H1 (cell line): ENCODE measurements around the gene CUEDC2. TPM values are rescaled to one million over a fixed set of nuclear protein-coding genes. Genes with fewer than 3 reads are reported as not detected.

Experiments used
- CTCF ChIA-PET: fragments of 300-600 bp; sonication (Branson Sonifier 250); formaldehyde crosslinking; loops from one replicate; lab custom pipeline; 2021; ENCODE audit not compliant: partially characterized antibody; lab: Charles Lee
- POLR2A ChIA-PET: fragments of 300-600 bp; sonication (Branson Sonifier 250); formaldehyde crosslinking; loops from one replicate; lab custom pipeline; 2021; ENCODE audit warnings: inconsistent platforms; ENCODE audit not compliant: partially characterized antibody; lab: Charles Lee
- DNase-seq, 2 experiments: peaks; one replicate each; pipeline versions ENCODE4 v3.0.0 to v3.0.0-alpha.2; 2010 to 2022; ENCODE audit warnings: low spot score in 2 of 2, low read depth in 1 of 2, mixed read lengths in 1 of 2
- FAIRE-seq: peaks from 2 replicates; lab custom pipeline; 2011; peaks lifted over from hg19 to GRCh38; lab: Jason Lieb, UNC
- H2AFZ ChIP-seq: 2 replicates; pipeline ENCODE4 v1.8.1; 2012; ENCODE audit warnings: low read length, inconsistent platforms
- H2AK5ac ChIP-seq: 2 replicates; pipeline ENCODE4 v1.6.1; 2013; ENCODE audit warnings: low read depth, low read length
- H2BK120ac ChIP-seq: replicated peaks from 2 replicates; pipeline ENCODE3; 2013; ENCODE audit warnings: low read depth, low read length, inconsistent platforms
- H2BK12ac ChIP-seq: 2 replicates; pipeline ENCODE4 v1.6.1; 2013; ENCODE audit warnings: low read depth, low read length
- H2BK15ac ChIP-seq: 2 replicates; pipeline ENCODE4 v1.6.1; 2013; ENCODE audit warnings: low read length
- H2BK20ac ChIP-seq: 2 replicates; pipeline ENCODE4 v1.6.1; 2013; ENCODE audit warnings: low read length
- H2BK5ac ChIP-seq: 2 replicates; pipeline ENCODE4 v1.6.1; 2013; ENCODE audit warnings: low read depth, low read length
- H3K14ac ChIP-seq: 2 replicates; pipeline ENCODE4 v1.6.1; 2013; ENCODE audit warnings: inconsistent platforms; ENCODE audit not compliant: insufficient read length
- H3K18ac ChIP-seq: 2 replicates; pipeline ENCODE4 v1.6.1; 2013; ENCODE audit warnings: low read length; ENCODE audit errors: extremely low read depth
- H3K23ac ChIP-seq: 2 replicates; pipeline ENCODE4 v1.6.1; 2013; ENCODE audit warnings: inconsistent platforms; ENCODE audit not compliant: insufficient read length
- H3K23me2 ChIP-seq: 2 replicates; pipeline ENCODE4 v1.6.1; 2013; ENCODE audit warnings: low read depth, low read length
- H3K27ac ChIP-seq: 2 replicates; pipeline ENCODE4 v1.6.1; 2011; ENCODE audit warnings: low read depth, low read length, inconsistent platforms
- H3K27me3 ChIP-seq, 4 experiments: replicated peaks in 1 of 4; 1 replicate in 1 of 4; 2 replicates in 3 of 4; pipeline versions ENCODE4 v1.6.1 to v1.8.1; 2011 to 2013; ENCODE audit warnings: low read length in 3 of 4, mild to moderate bottlenecking in 3 of 4, inconsistent platforms in 2 of 4, mixed read lengths in 2 of 4, moderate library complexity in 1 of 4; ENCODE audit not compliant: control insufficient read depth in 3 of 4, insufficient read depth in 3 of 4; ENCODE audit errors: extremely low read depth in 1 of 4
- H3K36me3 ChIP-seq, 4 experiments: 2 replicates each; pipeline versions ENCODE4 v1.6.1 to v1.8.1; 2011 to 2013; ENCODE audit warnings: mild to moderate bottlenecking in 4 of 4, low read length in 3 of 4, moderate library complexity in 2 of 4, control low read depth in 1 of 4, inconsistent platforms in 1 of 4; ENCODE audit not compliant: insufficient read depth in 4 of 4, control insufficient read depth in 2 of 4
- H3K4ac ChIP-seq: replicated peaks from 2 replicates; pipeline ENCODE3; 2013; ENCODE audit warnings: low read length, low read depth, mixed read lengths, inconsistent platforms; ENCODE audit not compliant: insufficient read length
- H3K4me1 ChIP-seq, 4 experiments: replicated peaks in 1 of 4; 1 replicate in 1 of 4; 2 replicates in 3 of 4; pipeline versions ENCODE4 v1.6.1 to v1.8.1; 2011 to 2013; ENCODE audit warnings: low read length in 3 of 4, inconsistent platforms in 2 of 4, mixed read lengths in 1 of 4; ENCODE audit not compliant: insufficient read depth in 4 of 4, control insufficient read depth in 3 of 4
- H3K4me2 ChIP-seq, 2 experiments: 2 replicates each; pipeline versions ENCODE4 v1.6.1 to v1.8.1; 2011 to 2013; ENCODE audit warnings: low read depth in 2 of 2, low read length in 2 of 2, control low read depth in 1 of 2, inconsistent platforms in 1 of 2, mild to moderate bottlenecking in 1 of 2; ENCODE audit not compliant: insufficient read depth in 1 of 2
- H3K4me3 ChIP-seq, 4 experiments: fragments of 200-600, 300-600 bp in 1 of 4; sonication (generic), shearing (Covaris generic), sonication (Bioruptor Twin) in 1 of 4; 2 replicates each; pipeline versions ENCODE4 v1.5.1 to v1.8.1; 2011 to 2016; ENCODE audit warnings: low read length in 4 of 4, low read depth in 3 of 4, control low read depth in 2 of 4, inconsistent platforms in 2 of 4, mild to moderate bottlenecking in 2 of 4, mixed read lengths in 1 of 4, moderate library complexity in 1 of 4; ENCODE audit not compliant: insufficient read depth in 2 of 4; ENCODE audit errors: extremely low read depth in 1 of 4
- H3K56ac ChIP-seq: replicated peaks from 2 replicates; pipeline ENCODE3; 2013; ENCODE audit warnings: low read depth, mild to moderate bottlenecking, mixed read lengths, low read length, inconsistent platforms; ENCODE audit not compliant: insufficient read length
- H3K79me1 ChIP-seq: 2 replicates; pipeline ENCODE4 v1.6.1; 2013; ENCODE audit warnings: low read depth, low read length, control low read depth
- H3K79me2 ChIP-seq, 2 experiments: 2 replicates each; pipeline versions ENCODE4 v1.6.1 to v1.8.1; 2012 to 2013; ENCODE audit warnings: low read length in 2 of 2, mild to moderate bottlenecking in 2 of 2, inconsistent platforms in 1 of 2; ENCODE audit not compliant: insufficient read depth in 2 of 2, control insufficient read depth in 1 of 2
- H3K9ac ChIP-seq, 4 experiments: replicated peaks in 1 of 4; 1 replicate in 1 of 4; 2 replicates in 3 of 4; pipeline versions ENCODE4 v1.6.1 to v1.8.1; 2011 to 2013; ENCODE audit warnings: low read depth in 3 of 4, low read length in 3 of 4, control low read depth in 2 of 4, mild to moderate bottlenecking in 2 of 4, moderate library complexity in 2 of 4, inconsistent platforms in 1 of 4; ENCODE audit errors: extremely low read depth in 1 of 4
- H3K9me3 ChIP-seq, 2 experiments: 2 replicates each; pipeline versions ENCODE4 v1.6.1 to v1.8.1; 2012 to 2013; ENCODE audit warnings: mild to moderate bottlenecking in 2 of 2, moderate library complexity in 2 of 2, control low read depth in 1 of 2, inconsistent platforms in 1 of 2, low read depth in 1 of 2, low read length in 1 of 2, mixed read lengths in 1 of 2; ENCODE audit not compliant: insufficient read depth in 2 of 2
- H4K20me1 ChIP-seq, 2 experiments: replicated peaks in 1 of 2; 2 replicates each; pipeline versions ENCODE3 to v1.8.1; 2011 to 2013; ENCODE audit warnings: inconsistent platforms in 2 of 2, low read length in 2 of 2, mild to moderate bottlenecking in 1 of 2; ENCODE audit not compliant: insufficient read depth in 2 of 2, control insufficient read depth in 1 of 2
- H4K5ac ChIP-seq: 2 replicates; pipeline ENCODE4 v1.6.1; 2013; ENCODE audit warnings: low read length, low read depth, mixed read lengths, inconsistent platforms; ENCODE audit not compliant: insufficient read length
- H4K8ac ChIP-seq: 2 replicates; pipeline ENCODE4 v1.8.0; 2013; ENCODE audit warnings: mild to moderate bottlenecking, moderate library complexity, low read length, inconsistent platforms; ENCODE audit not compliant: insufficient read depth; ENCODE audit errors: extremely low read depth
- H4K91ac ChIP-seq: replicated peaks from 2 replicates; pipeline ENCODE3; 2013; ENCODE audit warnings: low read length, mixed read lengths, inconsistent platforms; ENCODE audit not compliant: insufficient read length
- EGR1 ChIP-seq: IDR thresholded peaks from 2 replicates; pipeline ENCODE4 v1.6.1; 2011; ENCODE audit warnings: low read depth, low read length, borderline replicate concordance
- JUND ChIP-seq: IDR thresholded peaks from 2 replicates; pipeline ENCODE4 v1.6.1; 2011; ENCODE audit warnings: mild to moderate bottlenecking, improper control_type of control experiment, low read length
- POLR2A ChIP-seq, 2 experiments: IDR thresholded peaks; 1 replicate in 1 of 2; 2 replicates in 1 of 2; pipeline ENCODE4 v1.6.1; 2011; ENCODE audit warnings: low read depth in 2 of 2, low read length in 2 of 2, mild to moderate bottlenecking in 2 of 2; ENCODE audit errors: control extremely low read depth in 1 of 2
- RNF2 ChIP-seq: fragments of 200-900, 300-1000 bp; sonication (generic); IDR thresholded peaks from 2 replicates; pipeline ENCODE4 v1.7.1; 2016; ENCODE audit warnings: borderline replicate concordance, low read depth, mild to moderate bottlenecking, antibody characterized with exemption, low read length; ENCODE audit not compliant: poor library complexity, severe bottlenecking; ENCODE audit errors: missing control alignments
- SAP30 ChIP-seq: fragments of 300-600 bp; sonication (generic); IDR thresholded peaks from 2 replicates; pipeline ENCODE4 v1.7.1; 2012; ENCODE audit warnings: low read length, moderate library complexity, mild to moderate bottlenecking, inconsistent platforms; ENCODE audit not compliant: insufficient read depth, insufficient replicate concordance
- SIRT6 ChIP-seq: IDR thresholded peaks from one replicate; pipeline ENCODE4 v1.7.1; 2012; ENCODE audit warnings: low read length, inconsistent platforms
- SIX5 ChIP-seq: IDR thresholded peaks from 2 replicates; pipeline ENCODE4 v1.6.1; 2011; ENCODE audit warnings: mild to moderate bottlenecking, low read depth, low read length
- WGBS, 2 experiments: shearing (Covaris generic) in 1 of 2; methylation state at CpG; one replicate each; pipeline versions ENCODE4 v1.1.6 to v1.1.7; 2013 to 2015; ENCODE audit warnings: low lambda C conversion rate in 2 of 2, mixed read lengths in 2 of 2, inconsistent platforms in 1 of 2, low coverage in 1 of 2, missing lambda C conversion rate in 1 of 2; ENCODE audit not compliant: insufficient replicate concordance in 2 of 2, insufficient coverage in 1 of 2, insufficient read length in 1 of 2; ENCODE audit errors: extremely low coverage in 1 of 2, missing lambda C conversion rate in 1 of 2; 5-methylcytosine and 5-hydroxymethylcytosine counted together
- polyA plus RNA-seq, 7 experiments: library from polyadenylated mRNA; depleted of rRNA in 3 of 7; stranded (reverse) in 5 of 7; unstranded in 2 of 7; fragments of >200 nt in 5 of 7; fragments of 200-250 nt in 2 of 7; gene quantifications; 1 replicate in 5 of 7; 2 replicates in 1 of 7; 4 replicates in 1 of 7; pipeline versions ENCODE4 v1.2.1 to v1.2.3, GENCODE V29; 2011 to 2013; ENCODE audit warnings: missing spikeins in 2 of 7, mixed read lengths in 2 of 7
- total RNA-seq: library from RNA; stranded (reverse); fragmentation: NEBNext Ultra II Directional; extraction: Animal tissue kit (Norgen Biotek cat#: 25700); gene quantifications from 2 replicates; pipeline ENCODE4 v1.2.1, GENCODE V29; 2021

The CUEDC2 gene
- total and polyA plus RNA-seq, 2 of the 8 experiments (the other 6 are each of a cell fraction or from before 2014, with no cell fraction given): 41.7 to 55.2 TPM

DNA sequence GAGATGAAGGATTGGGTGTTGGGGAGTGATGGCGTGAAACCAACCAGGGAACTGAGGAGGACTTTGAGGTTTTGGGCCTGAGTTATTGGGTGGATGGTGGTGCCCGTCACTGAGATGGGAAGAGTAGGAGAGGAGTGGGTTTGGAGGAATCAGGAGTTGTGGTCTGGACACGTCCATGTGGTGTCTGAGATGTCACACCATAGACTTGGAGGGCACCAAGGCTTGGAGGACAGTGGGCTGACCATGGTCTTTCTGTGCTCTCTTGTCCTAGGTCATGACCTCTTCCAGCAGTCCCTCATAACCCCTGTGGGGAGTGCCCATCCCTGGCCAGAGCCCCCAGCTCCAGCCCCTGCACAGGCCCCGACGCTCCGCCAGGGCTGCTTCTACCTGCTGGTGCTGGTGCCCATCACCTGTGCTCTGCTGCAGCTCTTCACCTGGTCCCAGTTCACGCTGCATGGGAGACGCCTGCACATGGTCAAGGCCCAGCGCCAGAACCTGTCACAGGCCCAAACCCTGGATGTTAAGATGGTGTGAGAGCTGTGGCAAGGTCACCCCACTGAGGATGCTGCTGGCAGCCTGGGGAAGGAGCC, 43.2 kb upstream of the CUEDC2 start:
- TF ChIP-seq POLR2A (IDR thresholded peaks at IDR 0.05; ENCODE audit: control extremely low read depth in 1 of 2, low read depth in 2 of 2, low read length in 2 of 2) (peak in 1 of 2 experiments; percentile 18; a peak in 1 of 3 replicates), SAP30 (no peak), RNF2 (no peak), JUND (no peak), SIX5 (no peak), SIRT6 (no peak), EGR1 (no peak)
- TF ChIP-seq, all 59 proteins: peak for 1
- H4K5ac ChIP-seq: no peak overlapping the region
- DNase-seq: no peak
- no peak overlapping the region for H3K14ac ChIP-seq
- H3K79me1 ChIP-seq: no peaks in the 10 kb centered on the region
- H3K4me3 ChIP-seq: no peak overlapping the region
- H3K27ac ChIP-seq: no peak overlapping the region
- no peak overlapping the region for H2BK12ac ChIP-seq
- FAIRE-seq: no peak
- no peak overlapping the region for H3K9ac ChIP-seq
- no peak overlapping the region for H4K91ac ChIP-seq
- H3K23ac ChIP-seq: no peak overlapping the region
- H3K36me3 ChIP-seq: peaks cover 0 to 5% (median 3%) of the 10 kb centered on the region in 4 experiments; a peak in 6 of 8 replicates
- no peak overlapping the region for H3K4me2 ChIP-seq
- no peaks in the 10 kb centered on the region for H3K4me1 ChIP-seq
- POLR2A ChIA-PET: interaction anchor here (1.3 to 2.7 kb wide), 4 partner anchors 14 to 72 kb away, joined by 3 to 8 read pairs (median 4); partner anchors contain the start of gene CUEDC2
- H2BK20ac ChIP-seq: no peak overlapping the region
- CTCF ChIA-PET: interaction anchor here (0.7 to 1.7 kb wide), 5 partner anchors 7 to 194 kb away, joined by 3 to 5 read pairs (median 3); no protein-coding TSS in a partner anchor
- H3K9me3 ChIP-seq: no peaks in the 10 kb centered on the region
- H3K4ac ChIP-seq: no peak overlapping the region
- H3K79me2 ChIP-seq: no peaks in the 10 kb centered on the region
- no peak overlapping the region for H2BK5ac ChIP-seq
- no peak overlapping the region for H2AK5ac ChIP-seq
- no peak overlapping the region for H4K8ac ChIP-seq
- H4K20me1 ChIP-seq: peaks cover 0 to 9% of the 10 kb centered on the region in 2 experiments
- no peak overlapping the region for H2BK120ac ChIP-seq
- no peak overlapping the region for H2BK15ac ChIP-seq
- no peaks in the 10 kb centered on the region; a peak in 1 of 7 replicates for H3K27me3 ChIP-seq
- H2AFZ ChIP-seq: no peak overlapping the region
- WGBS, 2 experiments: 90% methylated on average over 9 of the region's 9 CpGs; no CpG with 5 or more reads in 1 of the 2 experiments
- H3K23me2 ChIP-seq: no peaks in the 10 kb centered on the region
- H3K18ac ChIP-seq: no peak overlapping the region
- no peak overlapping the region for H3K56ac ChIP-seq
